Measurements from ENCODE around the gene NHERF1. TPM values are rescaled to one million over a fixed set of nuclear protein-coding genes. Genes with fewer than 3 reads are reported as not detected.

The NHERF1 gene
- total RNA-seq, 1 donor from 2014 or later: 142 TPM

- H3K36me3 Mint-ChIP-seq (ENCODE audit: low read depth): peaks cover 35% of the 10 kb centered on the region
- DNase-seq (ENCODE audit: low spot score): peak; percentile 99
- H3K4me1 Mint-ChIP-seq (ENCODE audit: low read depth): peaks cover 69% of the 10 kb centered on the region
- H3K4me3 Mint-ChIP-seq: peak within 1 kb of the TSS; percentile 99
- H3K9me3 Mint-ChIP-seq: no peaks in the 10 kb centered on the region
- intact Hi-C loops (cut with micrococcal nuclease): loop anchor here (1.0 to 5.0 kb wide), 4 partner anchors 15 to 264 kb away; partner anchors contain the start of gene NHERF1
- H3K27me3 Mint-ChIP-seq (ENCODE audit: insufficient read depth): no peaks in the 10 kb centered on the region
- H3K27ac Mint-ChIP-seq: peak within 1 kb of the TSS; percentile 91
These were observed 27.9 kb downstream of the NHERF1 start, which contains the start of gene NAT9 for GRCh38 chr17:74776044-74776962. Gene NAT9, minus strand, starts transcription at chr17:74776345. Its CDS starts 647 bp downstream, at chr17:74775698.

GRCh38 chr17:74776990-74777389 is 28.6 kb downstream of the NHERF1 start:
- Mint-ChIP-seq H3K9me3 (no peaks in the 10 kb centered on the region), H3K4me3 (peak overlapping the region; percentile 99), H3K36me3 (ENCODE audit: low read depth) (peaks cover 33% of the 10 kb centered on the region), H3K27me3 (ENCODE audit: insufficient read depth) (no peaks in the 10 kb centered on the region), H3K4me1 (ENCODE audit: low read depth) (peaks cover 76% of the 10 kb centered on the region), H3K27ac (peak overlapping the region; percentile 52)
- intact Hi-C loops (cut with micrococcal nuclease): loop anchor here (1.0 to 5.0 kb wide), 4 partner anchors 14 to 265 kb away; partner anchors contain the start of gene NHERF1
- no peak for DNase-seq (ENCODE audit: low spot score)

DNA sequence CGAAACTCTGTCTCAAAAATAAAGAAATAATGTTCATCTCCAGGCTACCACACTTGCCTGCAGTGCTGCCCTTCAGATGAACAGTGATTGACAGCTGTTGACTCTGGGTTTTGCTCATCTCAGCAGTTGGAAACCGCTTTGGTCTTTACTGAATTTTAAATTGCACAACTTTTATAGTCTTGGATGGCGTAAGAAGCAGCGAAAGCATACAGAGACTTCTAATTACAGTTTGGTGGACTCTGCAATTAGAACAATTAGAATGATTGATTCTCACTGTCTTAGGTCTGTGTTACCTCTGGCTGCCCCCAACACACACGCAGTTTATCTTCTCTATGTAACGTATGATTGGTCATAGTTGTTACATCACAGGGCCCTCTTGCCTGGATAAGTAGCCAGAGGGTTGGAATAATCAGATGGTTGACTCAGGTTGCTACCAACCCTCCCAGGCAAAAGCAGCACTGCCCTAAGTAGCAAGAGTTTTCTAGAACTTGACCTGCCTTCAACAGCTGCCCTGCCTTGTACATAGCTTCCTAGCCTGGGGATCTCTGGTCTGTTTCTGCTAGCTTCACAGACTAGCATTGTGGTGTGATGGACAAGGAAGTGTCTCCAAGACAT is 29.6 kb downstream of the NHERF1 start:
- H3K27ac Mint-ChIP-seq: no peak overlapping the region
- H3K27me3 Mint-ChIP-seq (ENCODE audit: insufficient read depth): no peaks in the 10 kb centered on the region
- peaks cover 28% of the 10 kb centered on the region for H3K36me3 Mint-ChIP-seq (ENCODE audit: low read depth)
- no peak for DNase-seq (ENCODE audit: low spot score)
- no peaks in the 10 kb centered on the region for H3K9me3 Mint-ChIP-seq
- intact Hi-C loops (cut with micrococcal nuclease): loop anchor here (5.0 kb wide), 1 partner anchor 266 kb away; no protein-coding TSS in a partner anchor
- peak overlapping the region; percentile 99 for H3K4me3 Mint-ChIP-seq
- peaks cover 78% of the 10 kb centered on the region for H3K4me1 Mint-ChIP-seq (ENCODE audit: low read depth)

DNA sequence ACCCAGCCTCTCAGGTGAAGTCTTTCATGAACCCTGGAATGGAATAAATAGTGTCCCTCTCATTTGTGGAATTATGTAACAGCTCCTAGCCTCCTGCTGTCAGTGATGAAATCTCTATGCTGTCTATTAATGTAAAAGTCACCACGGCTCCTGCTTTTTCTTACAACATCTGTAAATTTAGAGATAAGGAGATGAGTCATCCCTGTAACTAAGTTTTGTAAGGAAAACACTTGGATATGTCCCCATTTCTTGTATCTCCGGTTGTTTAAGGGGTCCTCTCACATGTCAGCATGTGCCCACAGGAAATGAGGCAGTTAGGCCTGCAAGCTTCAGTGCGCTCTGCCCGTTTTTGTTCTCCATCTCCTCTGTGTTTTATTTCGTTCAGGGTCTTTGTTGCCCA is 30.5 kb downstream of the NHERF1 start:
- peak overlapping the region; percentile 74 for H3K27ac Mint-ChIP-seq
- H3K9me3 Mint-ChIP-seq: no peaks in the 10 kb centered on the region
- no peak for DNase-seq (ENCODE audit: low spot score)
- peaks cover 70% of the 10 kb centered on the region for H3K4me1 Mint-ChIP-seq (ENCODE audit: low read depth)
- peak overlapping the region; percentile 79 for H3K4me3 Mint-ChIP-seq
- no peaks in the 10 kb centered on the region for H3K27me3 Mint-ChIP-seq (ENCODE audit: insufficient read depth)
- intact Hi-C loops (cut with micrococcal nuclease): loop anchor here (5.0 kb wide), 1 partner anchor 267 kb away; no protein-coding TSS in a partner anchor
- peaks cover 20% of the 10 kb centered on the region for H3K36me3 Mint-ChIP-seq (ENCODE audit: low read depth)

DNA sequence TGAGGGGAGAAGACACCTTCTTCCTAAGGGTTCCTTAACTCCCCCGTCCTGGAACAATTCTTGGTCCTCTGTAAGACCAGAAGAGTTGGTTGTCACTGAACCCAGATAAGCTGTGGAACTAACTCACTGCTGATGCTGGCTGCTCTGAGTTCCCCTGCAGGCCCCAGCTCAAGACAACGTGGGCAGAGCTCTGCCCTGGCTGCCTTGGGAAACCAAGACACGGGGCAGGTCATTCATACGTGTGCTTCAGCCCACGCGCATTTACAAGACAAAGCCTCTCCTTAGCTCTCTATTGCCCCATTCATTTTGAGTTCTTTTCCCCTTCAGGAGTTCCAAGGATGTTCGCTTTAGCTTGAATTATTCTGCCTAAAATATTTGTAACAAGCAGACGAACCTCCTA is 31.1 kb downstream of the NHERF1 start:
- H3K9me3 Mint-ChIP-seq: no peaks in the 10 kb centered on the region

DNA sequence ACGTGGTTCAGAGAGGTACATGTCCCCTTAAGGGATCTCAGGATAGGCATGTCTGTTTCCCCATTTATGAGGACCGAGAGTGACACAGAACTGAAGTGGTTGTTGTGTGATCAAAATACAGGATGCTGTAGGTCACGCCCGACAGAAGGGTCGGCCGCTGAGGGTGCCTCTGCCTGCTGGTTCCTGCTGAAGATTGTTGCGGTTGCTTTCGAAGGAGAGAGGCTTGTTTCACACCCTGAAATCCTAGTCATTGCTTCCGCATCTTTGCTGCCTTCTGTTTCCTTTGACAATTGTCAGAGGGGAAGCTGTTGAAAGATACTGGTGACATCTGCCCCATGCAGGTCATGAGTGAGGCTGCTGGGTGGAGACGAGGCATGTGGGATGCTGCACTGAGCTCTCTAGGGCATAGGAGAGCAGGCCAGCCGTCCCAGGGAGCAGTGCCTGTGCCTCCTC is 31.5 kb downstream of the NHERF1 start:
- H3K27ac Mint-ChIP-seq: peak overlapping the region; percentile 98
- H3K4me1 Mint-ChIP-seq (ENCODE audit: low read depth): peaks cover 77% of the 10 kb centered on the region
- H3K27me3 Mint-ChIP-seq (ENCODE audit: insufficient read depth): no peaks in the 10 kb centered on the region
- DNase-seq (ENCODE audit: low spot score): peak; percentile 71
- no peaks in the 10 kb centered on the region for H3K9me3 Mint-ChIP-seq
- H3K36me3 Mint-ChIP-seq (ENCODE audit: low read depth): peaks cover 20% of the 10 kb centered on the region
- peak overlapping the region; percentile 79 for H3K4me3 Mint-ChIP-seq
- intact Hi-C loops (cut with micrococcal nuclease): loop anchor here (1.0 to 5.0 kb wide), 3 partner anchors 11 to 268 kb away; no protein-coding TSS in a partner anchor

More for the DNA sequence above, 31.1 kb downstream of the NHERF1 start:
- Mint-ChIP-seq H3K36me3 (ENCODE audit: low read depth) (peaks cover 19% of the 10 kb centered on the region), H3K4me3 (peak overlapping the region; percentile 79), H3K27ac (peak overlapping the region; percentile 98), H3K27me3 (ENCODE audit: insufficient read depth) (no peaks in the 10 kb centered on the region), H3K4me1 (ENCODE audit: low read depth) (peaks cover 72% of the 10 kb centered on the region)
- no peak for DNase-seq (ENCODE audit: low spot score)
- intact Hi-C loops (cut with micrococcal nuclease): loop anchor here (5.0 kb wide), 1 partner anchor 267 kb away; no protein-coding TSS in a partner anchor

DNA sequence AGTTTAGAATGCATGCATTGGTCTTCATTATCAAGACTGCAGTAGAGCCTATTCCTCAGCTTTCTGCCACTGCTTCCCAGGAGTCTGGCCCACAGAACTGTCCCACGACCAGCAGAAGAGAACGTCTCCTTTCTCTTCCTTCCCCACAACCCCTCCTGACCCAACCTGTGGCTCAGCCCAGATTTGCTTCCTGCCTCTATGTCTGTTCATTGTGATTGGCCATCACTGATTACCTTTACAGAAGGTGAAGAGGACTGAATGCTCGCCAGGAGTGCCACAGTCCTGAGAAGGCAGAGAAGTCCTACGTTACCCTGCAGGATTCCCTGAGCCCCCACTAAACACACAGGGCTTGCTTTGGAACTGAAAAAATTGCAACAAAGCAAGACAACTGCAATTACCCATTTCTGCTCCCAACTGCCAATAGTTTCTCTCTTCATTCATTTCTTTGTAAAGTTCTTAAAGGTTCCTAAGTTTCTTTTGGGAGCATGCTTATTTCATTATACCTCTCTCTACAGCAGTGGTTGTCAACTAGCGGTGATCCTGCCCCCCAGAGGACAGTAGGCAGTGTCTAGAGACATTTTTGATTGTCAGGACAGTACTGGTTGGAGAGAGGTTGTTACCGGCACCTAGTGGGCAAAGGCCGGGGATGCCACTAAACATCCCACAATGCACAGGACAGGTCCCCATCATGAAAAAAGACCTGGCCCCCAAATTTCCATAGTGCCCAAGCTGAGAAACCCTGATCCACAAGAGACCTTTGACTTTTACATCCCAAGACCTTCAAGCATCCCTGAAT is 32.2 kb downstream of the NHERF1 start:
- DNase-seq (ENCODE audit: low spot score): no peak
- peaks cover 24% of the 10 kb centered on the region for H3K36me3 Mint-ChIP-seq (ENCODE audit: low read depth)
- H3K27ac Mint-ChIP-seq: peak overlapping the region; percentile 98
- peak overlapping the region; percentile 79 for H3K4me3 Mint-ChIP-seq
- intact Hi-C loops (cut with micrococcal nuclease): loop anchor here (1.0 kb wide), 2 partner anchors 11 to 29 kb away; no protein-coding TSS in a partner anchor
- H3K4me1 Mint-ChIP-seq (ENCODE audit: low read depth): peaks cover 79% of the 10 kb centered on the region
- no peaks in the 10 kb centered on the region for H3K9me3 Mint-ChIP-seq
- no peaks in the 10 kb centered on the region for H3K27me3 Mint-ChIP-seq (ENCODE audit: insufficient read depth)

DNA sequence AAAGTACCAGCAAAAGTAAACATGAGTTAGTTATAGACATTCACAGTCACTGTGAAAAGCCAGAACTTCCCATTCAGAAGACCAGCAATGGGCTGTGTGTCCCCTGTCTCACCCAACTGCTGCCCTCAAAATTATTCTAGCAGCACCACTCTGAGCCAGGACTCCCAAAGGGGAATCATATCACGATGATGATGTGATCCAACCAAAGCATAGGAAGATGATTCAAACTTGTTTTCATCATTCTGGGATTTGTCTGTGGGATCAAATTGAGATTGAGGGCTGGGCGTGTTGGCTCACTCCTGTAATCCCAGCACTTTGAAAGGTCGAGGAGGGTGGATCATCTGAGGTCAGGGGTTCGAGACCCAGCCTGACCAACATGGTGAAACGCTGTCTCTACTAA is 34.1 kb downstream of the NHERF1 start:
- Mint-ChIP-seq H3K4me3 (no peak overlapping the region), H3K36me3 (ENCODE audit: low read depth) (peaks cover 25% of the 10 kb centered on the region), H3K27ac (no peak overlapping the region), H3K27me3 (ENCODE audit: insufficient read depth) (no peaks in the 10 kb centered on the region), H3K9me3 (no peaks in the 10 kb centered on the region), H3K4me1 (ENCODE audit: low read depth) (peaks cover 74% of the 10 kb centered on the region)
- intact Hi-C loops (cut with micrococcal nuclease): no loop called here
- DNase-seq (ENCODE audit: low spot score): no peak

DNA sequence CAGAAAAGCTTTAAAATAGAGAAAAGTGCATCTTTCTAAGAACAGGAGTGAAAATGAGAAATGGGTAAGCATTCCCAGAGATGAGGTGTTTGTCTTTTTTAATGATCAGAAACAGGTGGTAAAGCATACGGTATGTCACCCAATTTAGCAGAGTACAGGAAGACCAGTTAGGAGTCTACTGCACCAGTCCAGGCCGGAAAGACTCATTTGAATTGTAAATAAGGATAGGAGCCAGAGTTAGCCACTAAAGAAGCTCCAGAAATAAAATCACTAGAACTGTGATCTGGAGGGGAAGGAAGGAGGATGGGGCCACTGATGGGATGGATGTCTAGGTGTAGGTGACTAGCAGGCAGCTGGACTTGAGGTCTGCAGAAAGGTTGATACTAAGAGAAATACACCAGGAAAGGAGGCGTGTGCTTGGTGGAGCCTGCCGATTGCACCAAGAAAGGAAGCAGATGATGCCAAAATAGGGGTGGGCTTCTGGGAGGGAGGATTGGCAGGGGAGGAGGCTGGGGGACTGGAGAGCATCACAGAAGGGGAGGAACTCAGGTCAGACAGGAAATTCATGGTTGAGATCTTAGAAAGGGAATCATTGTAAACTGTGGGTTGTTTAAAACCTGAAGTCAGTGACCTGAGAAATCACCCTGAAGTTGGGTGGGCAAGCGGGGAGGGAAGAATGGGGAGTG is 35.8 kb downstream of the NHERF1 start:
- H3K4me1 Mint-ChIP-seq (ENCODE audit: low read depth): peaks cover 61% of the 10 kb centered on the region
- no peak overlapping the region for H3K4me3 Mint-ChIP-seq
- H3K36me3 Mint-ChIP-seq (ENCODE audit: low read depth): peaks cover 32% of the 10 kb centered on the region
- no peaks in the 10 kb centered on the region for H3K27me3 Mint-ChIP-seq (ENCODE audit: insufficient read depth)
- no peaks in the 10 kb centered on the region for H3K9me3 Mint-ChIP-seq
- intact Hi-C loops (cut with micrococcal nuclease): no loop called here
- DNase-seq (ENCODE audit: low spot score): no peak
- H3K27ac Mint-ChIP-seq: peak overlapping the region; percentile 49

DNA sequence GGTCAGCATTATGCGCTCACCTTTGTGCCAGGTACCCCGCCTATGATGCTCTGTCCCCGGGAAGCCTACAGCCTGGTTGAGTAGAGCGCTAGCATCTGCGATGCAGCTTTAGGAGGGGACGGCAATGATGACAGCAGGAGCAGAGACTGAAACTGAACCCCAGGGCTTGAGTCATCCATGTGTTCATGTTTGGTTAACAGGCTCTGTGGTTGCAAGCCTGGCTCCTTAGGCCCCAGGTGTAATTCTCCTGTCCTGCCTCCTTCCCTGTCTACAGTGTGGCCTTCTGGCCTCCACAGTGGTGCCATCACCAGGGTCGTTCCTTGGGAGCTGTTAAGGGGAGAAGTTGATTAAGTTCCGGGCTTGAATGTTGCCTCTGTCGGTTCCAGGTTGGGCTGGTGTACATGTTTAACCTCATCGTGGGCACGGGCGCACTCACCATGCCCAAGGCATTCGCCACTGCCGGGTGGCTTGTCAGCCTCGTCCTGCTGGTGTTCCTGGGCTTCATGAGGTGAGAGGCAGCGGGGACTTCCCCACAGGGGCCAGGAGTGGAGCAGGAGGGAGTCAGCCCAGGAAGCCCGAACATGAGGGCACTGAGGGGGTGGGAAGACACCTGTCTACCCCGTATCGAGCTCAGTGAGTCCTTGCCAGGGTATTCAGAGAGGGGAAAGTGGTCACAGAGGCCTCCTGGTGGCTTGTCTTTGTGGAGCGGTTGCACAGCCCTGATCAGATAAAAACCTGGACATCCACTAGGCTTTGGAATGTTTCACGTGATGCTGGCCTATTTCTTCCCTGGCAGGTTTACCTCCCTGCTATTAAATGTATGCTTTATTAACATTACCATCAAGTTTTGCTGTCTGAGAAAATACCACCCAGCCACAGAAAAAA is 36.9 kb downstream of the NHERF1 start:
- Mint-ChIP-seq H3K36me3 (ENCODE audit: low read depth) (peaks cover 32% of the 10 kb centered on the region), H3K27ac (peak overlapping the region; percentile 50), H3K9me3 (no peaks in the 10 kb centered on the region), H3K4me3 (no peak overlapping the region), H3K27me3 (ENCODE audit: insufficient read depth) (no peaks in the 10 kb centered on the region), H3K4me1 (ENCODE audit: low read depth) (peaks cover 55% of the 10 kb centered on the region)
- intact Hi-C loops (cut with micrococcal nuclease): no loop called here
- no peak for DNase-seq (ENCODE audit: low spot score)

DNA sequence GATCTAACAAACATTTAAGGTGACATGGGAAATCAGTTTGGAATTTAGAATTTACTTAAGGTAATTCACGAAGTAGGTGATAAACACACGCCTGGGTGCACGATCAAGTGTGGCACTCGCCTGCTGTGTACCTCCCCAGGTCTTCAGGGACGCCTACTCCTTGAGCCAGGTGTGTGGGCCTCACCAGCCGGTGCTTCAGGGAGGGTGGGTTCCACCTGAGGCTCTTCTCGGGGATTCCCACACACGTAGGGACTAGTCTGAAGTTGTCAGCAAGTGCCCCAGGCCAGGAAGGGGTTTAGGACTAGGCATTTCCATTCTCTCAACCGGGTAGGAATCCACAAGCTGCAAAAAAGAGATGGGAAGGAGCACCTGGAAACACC is 37.5 kb downstream of the NHERF1 start:
- intact Hi-C loops (cut with micrococcal nuclease): no loop called here
- H3K27ac Mint-ChIP-seq: no peak overlapping the region
- H3K4me1 Mint-ChIP-seq (ENCODE audit: low read depth): peaks cover 55% of the 10 kb centered on the region
- peaks cover 38% of the 10 kb centered on the region for H3K36me3 Mint-ChIP-seq (ENCODE audit: low read depth)
- DNase-seq (ENCODE audit: low spot score): no peak
- no peaks in the 10 kb centered on the region for H3K27me3 Mint-ChIP-seq (ENCODE audit: insufficient read depth)
- no peaks in the 10 kb centered on the region for H3K9me3 Mint-ChIP-seq
- H3K4me3 Mint-ChIP-seq: no peak overlapping the region
